ENCODE results near the gene RNF214. TPM values are rescaled to one million over a fixed set of nuclear protein-coding genes. Genes with fewer than 3 reads are reported as not detected.

RNF214 gene
- total RNA-seq, 2 donors from 2014 or later, result 46.4 to 51.1 TPM

- no peaks in the 10 kb centered on the region for H3K27me3 ChIP-seq (ENCODE audit: control insufficient read depth, insufficient read depth, low read length, poor library complexity, severe bottlenecking)
- H3K9me3 ChIP-seq (ENCODE audit: control insufficient read depth, low read length), result no peaks in the 10 kb centered on the region
- no peaks in the 10 kb centered on the region for H3K36me3 ChIP-seq (ENCODE audit: control insufficient read depth, insufficient read depth, low read length)
- no peak overlapping the region for H3K4me3 ChIP-seq (ENCODE audit: low read length)
- no peak overlapping the region for H3K4me3 Mint-ChIP-seq
- peaks cover 23% of the 10 kb centered on the region for H3K4me1 Mint-ChIP-seq
- peaks cover 10% of the 10 kb centered on the region for H3K4me1 ChIP-seq (ENCODE audit: control insufficient read depth, insufficient read depth, low read length)
- no peaks in the 10 kb centered on the region for H3K27me3 Mint-ChIP-seq (ENCODE audit: insufficient read depth)
- WGBS, 2 experiments (ENCODE audit: insufficient coverage in 1 of 2, insufficient read length in 1 of 2), result 90 to 92% methylated on average over 4 of the region's 4 CpGs
- no peaks in the 10 kb centered on the region for H3K9me3 Mint-ChIP-seq
- no peak for DNase-seq
- no peak for TF ChIP-seq CTCF (conservative IDR thresholded peaks at IDR 0.05)
- H3K9ac ChIP-seq (ENCODE audit: extremely low read depth, low read length, poor library complexity, severe bottlenecking), result no peak overlapping the region
- H3K27ac ChIP-seq (ENCODE audit: low read depth, low read length), result no peak overlapping the region
- no peak overlapping the region for H3K27ac Mint-ChIP-seq
- peaks cover 31% of the 10 kb centered on the region for H3K36me3 Mint-ChIP-seq (ENCODE audit: low read depth)
Measured at GRCh38 chr11:117195258-117195657, 37.2 kb upstream of the RNF214 start.

DNA sequence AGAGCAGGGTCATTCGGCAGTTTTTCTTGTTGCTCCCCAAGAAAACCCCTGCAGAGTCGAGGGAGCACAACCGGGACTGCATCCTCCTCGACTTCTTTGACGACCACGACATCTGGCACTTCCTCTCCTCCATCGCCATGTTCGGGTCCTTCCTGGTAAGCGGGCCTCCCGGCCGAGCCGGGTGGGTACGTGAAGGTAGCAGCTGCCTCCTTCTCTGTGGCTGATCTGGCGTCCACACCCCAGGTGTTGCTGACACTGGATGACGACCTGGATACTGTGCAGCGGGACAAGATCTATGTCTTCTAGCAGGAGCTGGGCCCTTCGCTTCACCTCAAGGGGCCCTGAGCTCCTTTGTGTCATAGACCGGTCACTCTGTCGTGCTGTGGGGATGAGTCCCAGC is 36.7 kb upstream of the RNF214 start:
- H3K36me3 ChIP-seq (ENCODE audit: control insufficient read depth, insufficient read depth, low read length), result no peaks in the 10 kb centered on the region
- Mint-ChIP-seq H3K27me3 (ENCODE audit: insufficient read depth) (no peaks in the 10 kb centered on the region), H3K36me3 (ENCODE audit: low read depth) (peaks cover 27% of the 10 kb centered on the region), H3K27ac (no peak overlapping the region), H3K4me3 (no peak overlapping the region), H3K9me3 (no peaks in the 10 kb centered on the region), H3K4me1 (peaks cover 28% of the 10 kb centered on the region)
- DNase-seq, result no peak
- H3K27ac ChIP-seq (ENCODE audit: low read depth, low read length), result no peak overlapping the region
- H3K4me3 ChIP-seq (ENCODE audit: low read length), result no peak overlapping the region
- H3K4me1 ChIP-seq (ENCODE audit: control insufficient read depth, insufficient read depth, low read length), result peaks cover 10% of the 10 kb centered on the region
- no peaks in the 10 kb centered on the region for H3K9me3 ChIP-seq (ENCODE audit: control insufficient read depth, low read length)
- WGBS, 2 experiments (ENCODE audit: insufficient coverage in 1 of 2, insufficient read length in 1 of 2), result 93 to 96% methylated on average over 19 of the region's 19 CpGs
- H3K27me3 ChIP-seq (ENCODE audit: control insufficient read depth, insufficient read depth, low read length, poor library complexity, severe bottlenecking), result no peaks in the 10 kb centered on the region
- H3K9ac ChIP-seq (ENCODE audit: extremely low read depth, low read length, poor library complexity, severe bottlenecking), result no peak overlapping the region
- TF ChIP-seq CTCF (conservative IDR thresholded peaks at IDR 0.05), result no peak

DNA sequence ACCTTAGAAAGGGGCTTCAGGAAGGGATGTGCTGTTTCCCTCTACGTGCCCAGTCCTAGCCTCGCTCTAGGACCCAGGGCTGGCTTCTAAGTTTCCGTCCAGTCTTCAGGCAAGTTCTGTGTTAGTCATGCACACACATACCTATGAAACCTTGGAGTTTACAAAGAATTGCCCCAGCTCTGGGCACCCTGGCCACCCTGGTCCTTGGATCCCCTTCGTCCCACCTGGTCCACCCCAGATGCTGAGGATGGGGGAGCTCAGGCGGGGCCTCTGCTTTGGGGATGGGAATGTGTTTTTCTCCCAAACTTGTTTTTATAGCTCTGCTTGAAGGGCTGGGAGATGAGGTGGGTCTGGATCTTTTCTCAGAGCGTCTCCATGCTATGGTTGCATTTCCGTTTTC is 35.5 kb upstream of the RNF214 start:
- H3K4me3 Mint-ChIP-seq, result no peak overlapping the region
- Histone ChIP-seq H3K27me3 (ENCODE audit: control insufficient read depth, insufficient read depth, low read length, poor library complexity, severe bottlenecking) (no peaks in the 10 kb centered on the region), H3K4me1 (ENCODE audit: control insufficient read depth, insufficient read depth, low read length) (peaks cover 13% of the 10 kb centered on the region), H3K9ac (ENCODE audit: extremely low read depth, low read length, poor library complexity, severe bottlenecking) (no peak overlapping the region), H3K4me3 (ENCODE audit: low read length) (no peak overlapping the region), H3K9me3 (ENCODE audit: control insufficient read depth, low read length) (no peaks in the 10 kb centered on the region), H3K27ac (ENCODE audit: low read depth, low read length) (no peak overlapping the region), H3K36me3 (ENCODE audit: control insufficient read depth, insufficient read depth, low read length) (peaks cover 8% of the 10 kb centered on the region)
- H3K4me1 Mint-ChIP-seq, result peaks cover 33% of the 10 kb centered on the region
- TF ChIP-seq CTCF (conservative IDR thresholded peaks at IDR 0.05), result no peak
- peaks cover 23% of the 10 kb centered on the region for H3K36me3 Mint-ChIP-seq (ENCODE audit: low read depth)
- H3K9me3 Mint-ChIP-seq, result no peaks in the 10 kb centered on the region
- no peak overlapping the region for H3K27ac Mint-ChIP-seq
- H3K27me3 Mint-ChIP-seq (ENCODE audit: insufficient read depth), result no peaks in the 10 kb centered on the region
- whole genome bisulfite sequencing, 2 experiments (ENCODE audit: insufficient coverage in 1 of 2, insufficient read length in 1 of 2), result 91 to 98% methylated on average over 5 to 7 of the region's 7 CpGs
- DNase-seq, result no peak
